ENCODE measurements around the gene RNU6-9. TPM values are rescaled to one million over a fixed set of nuclear protein-coding genes. Genes with fewer than 3 reads are reported as not detected.

Gene RNU6-9
- not detected in 2 replicates for total RNA-seq

DNA sequence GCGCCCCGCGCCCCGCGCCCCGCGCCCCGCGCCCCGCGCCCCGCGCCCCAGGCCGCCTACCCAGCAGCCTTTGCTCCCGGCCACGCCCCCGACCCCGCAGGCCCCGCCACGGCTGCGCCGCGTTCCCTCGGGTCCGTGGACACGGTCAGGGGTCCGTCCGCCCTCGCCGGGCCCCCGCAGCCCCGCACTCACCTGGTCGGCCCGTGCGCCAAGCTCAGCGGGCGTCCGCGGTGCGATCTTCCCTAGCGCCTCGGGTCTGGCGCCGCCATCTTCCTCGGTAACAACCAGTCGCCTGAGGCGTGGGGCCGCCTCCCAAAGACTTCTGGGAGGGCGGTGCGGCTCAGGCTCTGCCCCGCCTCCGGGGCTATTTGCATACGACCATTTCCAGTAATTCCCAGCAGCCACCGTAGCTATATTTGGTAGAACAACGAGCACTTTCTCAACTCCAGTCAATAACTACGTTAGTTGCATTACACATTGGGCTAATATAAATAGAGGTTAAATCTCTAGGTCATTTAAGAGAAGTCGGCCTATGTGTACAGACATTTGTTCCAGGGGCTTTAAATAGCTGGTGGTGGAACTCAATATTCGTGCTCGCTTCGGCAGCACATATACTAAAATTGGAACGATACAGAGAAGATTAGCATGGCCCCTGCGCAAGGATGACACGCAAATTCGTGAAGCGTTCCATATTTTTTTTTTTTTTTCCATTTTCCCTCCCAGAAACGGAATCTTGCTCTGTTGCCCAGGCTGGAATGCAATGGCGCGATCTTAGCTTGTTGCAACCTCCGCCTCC lies at the start of gene RNU6-9, which contains the start of gene MED16:
Gene RNU6-9, plus strand, starts transcription at position 591 of the 796 bp plus-strand sequence.
Gene MED16, minus strand, starts transcription at position 294 of the 796 bp plus-strand sequence. CDS start 2,056 bp downstream, outside the sequence.

DNA sequence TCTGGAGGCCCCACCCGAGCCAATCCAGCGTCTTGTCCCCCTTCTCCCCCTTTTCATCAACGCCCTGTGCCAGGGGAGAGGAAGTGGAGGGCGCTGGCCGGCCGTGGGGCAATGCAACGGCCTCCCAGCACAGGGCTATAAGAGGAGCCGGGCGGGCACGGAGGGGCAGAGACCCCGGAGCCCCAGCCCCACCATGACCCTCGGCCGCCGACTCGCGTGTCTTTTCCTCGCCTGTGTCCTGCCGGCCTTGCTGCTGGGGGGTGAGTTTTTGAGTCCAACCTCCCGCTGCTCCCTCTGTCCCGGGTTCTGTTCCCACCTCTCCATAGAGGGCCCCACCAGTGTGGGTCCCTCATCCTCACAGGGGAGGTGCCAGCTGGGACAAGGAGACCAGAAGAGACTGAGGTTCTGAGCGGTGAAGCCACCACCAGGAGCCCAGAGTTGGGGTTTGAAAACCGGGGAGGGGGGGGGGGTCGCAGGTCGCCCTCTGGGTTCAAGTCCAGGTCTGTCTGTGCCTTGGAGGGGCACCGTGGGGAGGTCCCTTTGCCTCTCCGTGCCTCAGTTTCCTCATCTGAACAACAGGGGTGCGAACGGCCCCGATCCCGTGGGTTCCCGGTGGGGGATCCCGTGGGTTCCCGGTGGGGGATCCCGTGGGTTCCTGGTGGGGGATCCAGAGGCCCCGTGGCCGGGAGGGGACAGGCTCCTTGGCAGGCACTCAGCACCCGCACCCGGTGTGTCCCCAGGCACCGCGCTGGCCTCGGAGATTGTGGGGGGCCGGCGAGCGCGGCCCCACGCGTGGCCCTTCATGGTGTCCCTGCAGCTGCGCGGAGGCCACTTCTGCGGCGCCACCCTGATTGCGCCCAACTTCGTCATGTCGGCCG lies 40.9 kb upstream of the RNU6-9 start, which contains the start of gene ELANE:
Gene ELANE, plus strand, starts transcription at position 168 of the 878 bp plus-strand sequence. Its CDS starts 26 bp downstream, at position 194.

DNA sequence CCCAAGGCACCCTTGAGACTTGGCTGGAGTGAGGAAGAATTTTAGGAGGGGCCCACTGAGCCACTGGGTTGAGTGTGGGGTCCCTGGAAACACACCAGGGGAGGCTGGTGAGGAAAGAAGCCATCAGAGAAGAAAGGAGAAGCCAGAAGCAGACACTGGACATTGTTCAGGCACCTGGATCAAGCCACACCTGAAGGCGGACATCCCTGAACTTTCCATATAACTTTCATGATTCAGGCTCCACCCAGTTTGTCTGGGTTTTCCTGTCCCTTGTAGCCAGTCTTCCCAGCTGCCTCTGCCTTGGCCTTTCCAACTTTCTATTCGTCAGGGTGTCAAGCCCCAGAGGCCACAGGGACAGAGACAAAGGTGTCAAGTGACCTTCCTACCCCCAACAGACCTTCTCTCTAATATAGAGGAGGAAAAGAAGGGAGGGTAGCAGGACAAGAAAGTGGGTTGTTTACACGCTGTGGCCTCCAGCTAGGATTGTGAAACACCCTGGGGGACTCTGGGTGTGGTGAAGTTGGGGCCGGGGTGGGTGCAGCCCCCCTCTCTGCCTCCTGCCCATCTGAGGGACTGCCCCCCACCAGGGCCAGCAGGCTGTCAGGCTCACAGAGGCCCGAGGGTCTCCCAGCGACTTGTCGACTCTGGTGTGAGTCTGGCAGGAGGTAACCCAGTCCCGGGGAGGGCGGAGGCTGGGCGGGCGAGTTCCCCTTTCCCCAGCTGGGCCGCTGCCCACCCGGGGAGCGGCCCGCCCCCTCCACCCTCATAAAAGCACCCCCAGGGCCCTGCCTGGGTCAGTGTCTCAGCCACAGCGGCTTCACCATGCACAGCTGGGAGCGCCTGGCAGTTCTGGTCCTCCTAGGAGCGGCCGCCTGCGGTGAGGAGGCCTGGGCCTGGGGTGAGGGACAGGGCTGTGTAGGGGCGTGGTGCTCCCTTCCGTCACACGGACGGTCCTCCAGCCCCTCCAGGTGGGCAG lies 34.1 kb upstream of the RNU6-9 start, which contains the start of gene CFD:
Gene CFD, plus strand, starts transcription at position 797 of the 976 bp plus-strand sequence. Its CDS starts 26 bp downstream, at position 823.

GRCh38 chr19:913080-913748 lies 19.9 kb downstream of the RNU6-9 start, which contains the start of gene R3HDM4:
R3HDM4 (minus strand) TSS chr19:913219; CDS start chr19:913157, 62 bp downstream.

GRCh38 chr19:917323-918151 lies 24.3 kb downstream of the RNU6-9 start, which contains the start of gene KISS1R:
KISS1R (plus strand) TSS chr19:917333; CDS start chr19:917503, 170 bp downstream.

GRCh38 chr19:925526-926322 lies 32.4 kb downstream of the RNU6-9 start, which contains the start of gene ARID3A:
ARID3A (plus strand) TSS chr19:926035; CDS start chr19:929529, 3,494 bp downstream.

Other genes with a start within 250 kb of the RNU6-9 start
- gene RNF126, start 230.3 kb upstream of the RNU6-9 start, total RNA-seq = 40.3 and 49.2 TPM in 2 replicates
- 96.0 and 177 TPM in 2 replicates for gene FSTL3, start 217.1 kb upstream of the RNU6-9 start, total RNA-seq
- gene PRSS57, start 198.0 kb upstream of the RNU6-9 start, total RNA-seq = not detected in 2 replicates
- gene PALM, start 184.5 kb upstream of the RNU6-9 start, total RNA-seq = 0.34 and 23.0 TPM in 2 replicates
- 55.5 and 95.0 TPM in 2 replicates for gene MISP, start 142.4 kb upstream of the RNU6-9 start, total RNA-seq
- gene PTBP1, start 96.0 kb upstream of the RNU6-9 start, total RNA-seq = 120 and 273 TPM in 2 replicates
- under 0.01 and 0.28 TPM in 2 replicates for gene PLPPR3, start 71.5 kb upstream of the RNU6-9 start, total RNA-seq
- gene AZU1, start 65.6 kb upstream of the RNU6-9 start, total RNA-seq = not detected in 2 replicates
- gene PRTN3, start 52.5 kb upstream of the RNU6-9 start, total RNA-seq = not detected in 2 replicates
- gene ELANE, start 41.2 kb upstream of the RNU6-9 start, total RNA-seq = 0.07 TPM in 1 of 2 replicates, not detected in the other
- 4.4 and 6.4 TPM in 2 replicates for gene CFD, start 33.8 kb upstream of the RNU6-9 start, total RNA-seq
- gene MED16, start 297 bp upstream of the RNU6-9 start, total RNA-seq = 19.5 and 32.9 TPM in 2 replicates
- gene R3HDM4, start 19.7 kb downstream of the RNU6-9 start, total RNA-seq = 40.5 and 46.1 TPM in 2 replicates
- under 0.01 and 0.07 TPM in 2 replicates for gene KISS1R, start 23.8 kb downstream of the RNU6-9 start, total RNA-seq
- gene ARID3A, start 32.6 kb downstream of the RNU6-9 start, total RNA-seq = 12.0 and 12.4 TPM in 2 replicates
- gene WDR18, start 90.9 kb downstream of the RNU6-9 start, total RNA-seq = 61.9 and 65.2 TPM in 2 replicates
- gene GRIN3B, start 106.9 kb downstream of the RNU6-9 start, total RNA-seq = 1.4 and 2.1 TPM in 2 replicates
- gene TMEM259, start 127.6 kb downstream of the RNU6-9 start, total RNA-seq = 74.5 and 108 TPM in 2 replicates
- gene RNU6-2, start 128.0 kb downstream of the RNU6-9 start, total RNA-seq = not detected in 2 replicates
- gene CNN2, start 133.1 kb downstream of the RNU6-9 start, total RNA-seq = 143 and 272 TPM in 2 replicates
- gene ABCA7, start 146.6 kb downstream of the RNU6-9 start, total RNA-seq = 15.1 and 16.1 TPM in 2 replicates
- gene ARHGAP45, start 173.7 kb downstream of the RNU6-9 start, total RNA-seq = 4.6 and 4.8 TPM in 2 replicates
- 53.0 and 84.9 TPM in 2 replicates for gene POLR2E, start 201.9 kb downstream of the RNU6-9 start, total RNA-seq
- 220 and 224 TPM in 2 replicates for gene GPX4, start 210.5 kb downstream of the RNU6-9 start, total RNA-seq

Measured in nasal cavity respiratory epithelium epithelial cell of viscerocranial mucosa (primary cell).